HG03060 (cell line): Measurements from ENCODE around the gene APCDD1.
"Not testable (repeated sequence)": the region's sequence is repeated elsewhere in the genome, so short reads cannot be mapped to it uniquely, and the experiment has no call there.

Experiments
- ATAC-seq: cut with Tn5 transposase; IDR thresholded peaks from one replicate; pipeline ENCODE4 v1.9.1; 2021; ENCODE audit warnings: low read depth, moderate number of reproducible peaks; ENCODE audit not compliant: unreplicated experiment

APCDD1 gene

GRCh38 chr18:10523544-10523943, 69.1 kb downstream of the APCDD1 start:
- no peak for ATAC-seq

GRCh38 chr18:10524507-10525370, 70.3 kb downstream of the APCDD1 start:
- no peak for ATAC-seq

- ATAC-seq: no peak
Observed at GRCh38 chr18:10525371-10525691, 70.9 kb downstream of the APCDD1 start.

- ATAC-seq: peak; percentile 74
Observed at GRCh38 chr18:10525697-10526560, 71.5 kb downstream of the APCDD1 start, which contains the start of gene NAPG. Gene NAPG (plus strand): TSS chr18:10526027. CDS start chr18:10526103, 76 bp downstream.

- ATAC-seq: no peak
Observed at GRCh38 chr18:10526561-10526949, 72.1 kb downstream of the APCDD1 start.

- ATAC-seq: no peak
Observed at GRCh38 chr18:10528439-10528838, 74.0 kb downstream of the APCDD1 start.

GRCh38 chr18:10530002-10530401, 75.6 kb downstream of the APCDD1 start:
- no peak for ATAC-seq

GRCh38 chr18:10530852-10531251, 76.4 kb downstream of the APCDD1 start:
- ATAC-seq: no peak

GRCh38 chr18:10533111-10533510, 78.7 kb downstream of the APCDD1 start:
- no peak for ATAC-seq

- no peak for ATAC-seq
Observed at GRCh38 chr18:10536280-10536679, 81.8 kb downstream of the APCDD1 start.

GRCh38 chr18:10537765-10538164, 83.3 kb downstream of the APCDD1 start:
- ATAC-seq: no peak

- not testable (repeated sequence) for ATAC-seq
Observed at GRCh38 chr18:10539124-10539523, 84.7 kb downstream of the APCDD1 start.
